Loucy (cell line): ENCODE results near the gene CPD.

Experiments
- CTCF ChIP-seq: fragments of 200-600 bp; sonication (generic); conservative IDR thresholded peaks from 2 replicates; pipeline ENCODE4 v1.5.1; 2014; ENCODE audit warnings: mild to moderate bottlenecking, antibody characterized with exemption, low read length
- EZH2phosphoT487 ChIP-seq: fragments of 200-600 bp; IDR thresholded peaks from 2 replicates; pipeline ENCODE4 v1.6.1; 2018; ENCODE audit warnings: antibody characterized with exemption, mild to moderate bottlenecking, moderate library complexity, borderline replicate concordance

- no peak for TF ChIP-seq CTCF
- no peak for TF ChIP-seq EZH2phosphoT487
Observed at GRCh38 chr17:30429155-30429554, 50.4 kb downstream of the CPD start.
